Measurements from ENCODE around the gene SCN3A.

DNA sequence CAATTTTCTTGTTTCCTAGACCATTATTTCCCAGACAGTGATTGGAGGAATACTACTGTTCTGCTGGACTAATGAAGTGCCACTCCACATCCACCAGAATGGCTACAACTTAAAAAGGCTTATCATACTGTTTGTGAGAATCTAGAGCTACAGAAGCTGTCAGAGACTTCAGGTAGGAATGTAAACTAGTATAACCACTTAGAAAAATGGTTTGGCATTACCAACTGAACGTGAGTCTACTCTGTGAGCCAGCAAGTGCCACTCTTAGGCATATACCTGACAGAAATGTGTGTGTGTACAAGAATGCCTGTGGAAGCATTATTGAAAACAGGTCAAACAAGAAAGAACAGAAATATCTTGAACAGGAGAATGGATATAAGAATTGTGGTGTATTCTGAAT lies 4.2 kb upstream of the SCN3A start:
- TF ChIP-seq, protein P1, sequence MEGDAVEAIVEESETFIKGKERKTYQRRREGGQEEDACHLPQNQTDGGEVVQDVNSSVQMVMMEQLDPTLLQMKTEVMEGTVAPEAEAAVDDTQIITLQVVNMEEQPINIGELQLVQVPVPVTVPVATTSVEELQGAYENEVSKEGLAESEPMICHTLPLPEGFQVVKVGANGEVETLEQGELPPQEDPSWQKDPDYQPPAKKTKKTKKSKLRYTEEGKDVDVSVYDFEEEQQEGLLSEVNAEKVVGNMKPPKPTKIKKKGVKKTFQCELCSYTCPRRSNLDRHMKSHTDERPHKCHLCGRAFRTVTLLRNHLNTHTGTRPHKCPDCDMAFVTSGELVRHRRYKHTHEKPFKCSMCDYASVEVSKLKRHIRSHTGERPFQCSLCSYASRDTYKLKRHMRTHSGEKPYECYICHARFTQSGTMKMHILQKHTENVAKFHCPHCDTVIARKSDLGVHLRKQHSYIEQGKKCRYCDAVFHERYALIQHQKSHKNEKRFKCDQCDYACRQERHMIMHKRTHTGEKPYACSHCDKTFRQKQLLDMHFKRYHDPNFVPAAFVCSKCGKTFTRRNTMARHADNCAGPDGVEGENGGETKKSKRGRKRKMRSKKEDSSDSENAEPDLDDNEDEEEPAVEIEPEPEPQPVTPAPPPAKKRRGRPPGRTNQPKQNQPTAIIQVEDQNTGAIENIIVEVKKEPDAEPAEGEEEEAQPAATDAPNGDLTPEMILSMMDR (IDR thresholded peaks at IDR 0.05): no peak
- TF ChIP-seq, protein P2, sequence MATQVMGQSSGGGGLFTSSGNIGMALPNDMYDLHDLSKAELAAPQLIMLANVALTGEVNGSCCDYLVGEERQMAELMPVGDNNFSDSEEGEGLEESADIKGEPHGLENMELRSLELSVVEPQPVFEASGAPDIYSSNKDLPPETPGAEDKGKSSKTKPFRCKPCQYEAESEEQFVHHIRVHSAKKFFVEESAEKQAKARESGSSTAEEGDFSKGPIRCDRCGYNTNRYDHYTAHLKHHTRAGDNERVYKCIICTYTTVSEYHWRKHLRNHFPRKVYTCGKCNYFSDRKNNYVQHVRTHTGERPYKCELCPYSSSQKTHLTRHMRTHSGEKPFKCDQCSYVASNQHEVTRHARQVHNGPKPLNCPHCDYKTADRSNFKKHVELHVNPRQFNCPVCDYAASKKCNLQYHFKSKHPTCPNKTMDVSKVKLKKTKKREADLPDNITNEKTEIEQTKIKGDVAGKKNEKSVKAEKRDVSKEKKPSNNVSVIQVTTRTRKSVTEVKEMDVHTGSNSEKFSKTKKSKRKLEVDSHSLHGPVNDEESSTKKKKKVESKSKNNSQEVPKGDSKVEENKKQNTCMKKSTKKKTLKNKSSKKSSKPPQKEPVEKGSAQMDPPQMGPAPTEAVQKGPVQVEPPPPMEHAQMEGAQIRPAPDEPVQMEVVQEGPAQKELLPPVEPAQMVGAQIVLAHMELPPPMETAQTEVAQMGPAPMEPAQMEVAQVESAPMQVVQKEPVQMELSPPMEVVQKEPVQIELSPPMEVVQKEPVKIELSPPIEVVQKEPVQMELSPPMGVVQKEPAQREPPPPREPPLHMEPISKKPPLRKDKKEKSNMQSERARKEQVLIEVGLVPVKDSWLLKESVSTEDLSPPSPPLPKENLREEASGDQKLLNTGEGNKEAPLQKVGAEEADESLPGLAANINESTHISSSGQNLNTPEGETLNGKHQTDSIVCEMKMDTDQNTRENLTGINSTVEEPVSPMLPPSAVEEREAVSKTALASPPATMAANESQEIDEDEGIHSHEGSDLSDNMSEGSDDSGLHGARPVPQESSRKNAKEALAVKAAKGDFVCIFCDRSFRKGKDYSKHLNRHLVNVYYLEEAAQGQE (IDR thresholded peaks at IDR 0.05; ENCODE audit: insufficient read depth in 1 of 2, low read depth in 2 of 2, low read length in 1 of 2): no peak
